Neural crest cell (in vitro differentiated cells): ENCODE data around the gene DNAH2. TPM values are rescaled to one million over a fixed set of nuclear protein-coding genes. Genes with fewer than 3 reads are reported as not detected.

Source experiments
- DNase-seq: peaks from one replicate; pipeline ENCODE4 v3.0.0; 2021; ENCODE audit warnings: low read depth, mixed read lengths, low spot score
- H3K27ac Mint-ChIP-seq: one replicate; pipeline ENCODE4 v1.8.0; 2021; ENCODE audit warnings: mild to moderate bottlenecking, mixed read lengths; ENCODE audit not compliant: unreplicated experiment
- H3K27me3 Mint-ChIP-seq: 2 replicates; pipeline ENCODE4 v1.8.0; 2021; ENCODE audit warnings: low read depth, mild to moderate bottlenecking, mixed read lengths
- H3K36me3 Mint-ChIP-seq: 2 replicates; pipeline ENCODE4 v1.8.0; 2021; ENCODE audit warnings: low read depth, mild to moderate bottlenecking, mixed read lengths
- H3K4me1 Mint-ChIP-seq: 2 replicates; pipeline ENCODE4 v1.8.0; 2021; ENCODE audit warnings: mixed read lengths
- H3K4me3 Mint-ChIP-seq: one replicate; pipeline ENCODE4 v1.8.0; 2021; ENCODE audit warnings: mild to moderate bottlenecking, mixed read lengths
- H3K9me3 Mint-ChIP-seq: 2 replicates; pipeline ENCODE4 v1.8.0; 2021; ENCODE audit warnings: mixed read lengths
- total RNA-seq: library from RNA; stranded (reverse); gene quantifications from 2 replicates; pipeline ENCODE4 v1.2.1, GENCODE V29; 2021
- TF ChIP-seq, protein P1 (sequence below): fragments of 200-600 bp; sonication (generic); conservative IDR thresholded peaks from 2 replicates; pipeline ENCODE4 v1.5.0; 2021; ENCODE audit warnings: antibody characterized with exemption, mild to moderate bottlenecking

The DNAH2 gene
- total RNA-seq, 1 donor from 2014 or later = 0.16 TPM

DNA sequence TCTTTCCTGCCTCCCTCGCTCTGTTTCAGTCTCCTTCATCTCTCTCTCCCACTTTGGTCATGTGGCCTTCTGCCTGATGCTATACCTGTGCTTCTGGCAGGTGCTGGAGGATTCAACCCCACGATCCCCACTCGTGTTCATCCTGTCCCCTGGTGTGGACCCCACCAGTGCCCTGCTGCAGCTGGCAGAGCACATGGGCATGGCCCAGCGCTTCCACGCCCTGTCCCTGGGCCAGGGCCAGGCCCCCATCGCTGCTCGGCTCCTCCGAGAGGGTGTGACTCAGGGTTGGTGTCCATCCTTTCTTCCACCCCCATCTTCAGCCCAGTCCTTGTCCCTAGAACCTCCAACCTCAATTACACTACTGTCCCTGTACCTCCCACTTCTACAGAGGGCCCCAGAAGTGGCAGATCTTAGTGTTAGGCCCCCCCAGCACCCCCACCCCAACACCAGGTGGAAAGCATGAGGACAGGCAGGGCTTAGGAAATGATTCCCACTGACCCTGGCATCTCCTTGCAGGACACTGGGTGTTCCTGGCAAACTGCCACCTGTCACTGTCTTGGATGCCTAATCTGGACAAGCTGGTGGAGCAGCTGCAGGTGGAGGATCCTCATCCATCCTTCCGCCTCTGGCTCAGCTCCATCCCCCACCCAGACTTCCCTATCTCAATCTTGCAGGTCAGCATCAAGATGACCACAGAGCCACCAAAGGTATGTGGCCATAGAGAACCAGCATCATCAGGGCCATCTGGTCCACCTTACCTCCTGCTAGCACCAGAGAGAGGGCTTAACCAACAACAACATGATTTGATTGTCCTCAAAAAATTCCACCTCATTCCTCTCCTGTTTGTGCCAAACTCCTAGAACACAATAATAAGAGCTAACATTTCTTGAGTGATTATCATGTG is 106.7 kb downstream of the DNAH2 start:
- no peaks in the 10 kb centered on the region for H3K4me1 Mint-ChIP-seq
- H3K27ac Mint-ChIP-seq = no peak overlapping the region
- no peaks in the 10 kb centered on the region for H3K9me3 Mint-ChIP-seq
- H3K27me3 Mint-ChIP-seq = peaks cover 53% of the 10 kb centered on the region
- TF ChIP-seq, protein P1, sequence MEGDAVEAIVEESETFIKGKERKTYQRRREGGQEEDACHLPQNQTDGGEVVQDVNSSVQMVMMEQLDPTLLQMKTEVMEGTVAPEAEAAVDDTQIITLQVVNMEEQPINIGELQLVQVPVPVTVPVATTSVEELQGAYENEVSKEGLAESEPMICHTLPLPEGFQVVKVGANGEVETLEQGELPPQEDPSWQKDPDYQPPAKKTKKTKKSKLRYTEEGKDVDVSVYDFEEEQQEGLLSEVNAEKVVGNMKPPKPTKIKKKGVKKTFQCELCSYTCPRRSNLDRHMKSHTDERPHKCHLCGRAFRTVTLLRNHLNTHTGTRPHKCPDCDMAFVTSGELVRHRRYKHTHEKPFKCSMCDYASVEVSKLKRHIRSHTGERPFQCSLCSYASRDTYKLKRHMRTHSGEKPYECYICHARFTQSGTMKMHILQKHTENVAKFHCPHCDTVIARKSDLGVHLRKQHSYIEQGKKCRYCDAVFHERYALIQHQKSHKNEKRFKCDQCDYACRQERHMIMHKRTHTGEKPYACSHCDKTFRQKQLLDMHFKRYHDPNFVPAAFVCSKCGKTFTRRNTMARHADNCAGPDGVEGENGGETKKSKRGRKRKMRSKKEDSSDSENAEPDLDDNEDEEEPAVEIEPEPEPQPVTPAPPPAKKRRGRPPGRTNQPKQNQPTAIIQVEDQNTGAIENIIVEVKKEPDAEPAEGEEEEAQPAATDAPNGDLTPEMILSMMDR = no peak
- H3K4me3 Mint-ChIP-seq = no peak overlapping the region
- no peak for DNase-seq
- H3K36me3 Mint-ChIP-seq = no peaks in the 10 kb centered on the region

DNA sequence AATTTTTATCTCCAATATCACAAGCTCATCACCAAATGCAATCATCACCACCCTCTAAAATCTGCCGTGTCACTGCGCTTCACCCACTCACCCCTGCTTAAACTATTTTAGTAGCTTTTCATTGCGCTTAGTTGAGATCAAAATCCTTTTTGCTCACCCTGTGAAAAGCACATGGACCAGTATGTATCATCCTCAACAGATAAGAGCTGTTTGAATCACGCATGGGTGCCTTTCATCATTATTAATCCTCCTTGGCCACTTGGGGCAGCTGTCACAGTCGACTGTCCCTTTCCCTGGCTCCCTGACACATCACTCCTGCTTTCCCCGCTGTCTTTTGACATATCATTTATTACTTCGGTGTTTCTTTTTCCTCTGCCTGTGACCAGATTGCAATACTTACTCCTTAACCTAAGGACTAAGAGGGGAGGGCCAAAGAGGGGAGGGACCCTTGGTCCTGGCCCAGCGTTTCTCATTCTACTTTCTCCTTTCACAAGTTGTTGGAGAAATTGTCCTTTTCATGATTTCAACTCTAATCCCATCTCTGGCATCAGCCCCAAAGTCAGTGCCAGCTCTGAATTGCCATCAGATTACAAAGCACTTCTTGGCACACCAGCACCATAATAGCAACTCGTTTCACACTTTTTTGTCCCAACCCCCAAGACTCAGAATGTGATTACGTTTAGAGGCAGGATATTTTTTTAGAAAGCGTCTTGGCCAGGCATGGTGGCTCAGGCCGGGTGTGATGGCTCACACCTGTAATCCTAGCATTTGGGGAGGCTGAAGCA is 107.9 kb downstream of the DNAH2 start:
- no peaks in the 10 kb centered on the region for H3K9me3 Mint-ChIP-seq
- H3K4me1 Mint-ChIP-seq = no peaks in the 10 kb centered on the region
- H3K27me3 Mint-ChIP-seq = peaks cover 53% of the 10 kb centered on the region
- H3K36me3 Mint-ChIP-seq = no peaks in the 10 kb centered on the region
- H3K27ac Mint-ChIP-seq = no peak overlapping the region
- DNase-seq = no peak
- TF ChIP-seq, protein P1 = peak; percentile 22
- H3K4me3 Mint-ChIP-seq = no peak overlapping the region

DNA sequence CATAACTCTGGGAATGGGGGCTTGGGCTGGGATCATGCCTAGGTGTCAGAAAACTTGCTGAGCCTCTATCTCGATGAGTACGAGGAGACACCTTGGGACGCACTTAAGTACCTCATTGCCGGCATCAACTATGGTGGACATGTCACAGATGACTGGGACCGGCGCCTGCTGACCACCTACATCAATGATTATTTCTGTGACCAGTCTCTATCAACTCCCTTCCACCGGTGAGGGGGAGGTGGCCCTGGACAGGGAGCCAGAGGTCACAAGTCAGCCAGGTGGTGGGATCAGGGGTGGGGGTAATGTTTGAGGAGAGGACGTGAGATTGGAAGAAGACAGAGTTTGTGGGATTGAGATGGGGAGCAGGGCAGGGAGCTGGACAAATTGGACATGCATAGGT is 113.1 kb downstream of the DNAH2 start:
- H3K9me3 Mint-ChIP-seq = no peaks in the 10 kb centered on the region
- peaks cover 17% of the 10 kb centered on the region for H3K4me1 Mint-ChIP-seq
- no peaks in the 10 kb centered on the region for H3K36me3 Mint-ChIP-seq
- H3K4me3 Mint-ChIP-seq = no peak overlapping the region
- TF ChIP-seq, protein P1 = no peak
- H3K27me3 Mint-ChIP-seq = peaks cover 47% of the 10 kb centered on the region
- no peak overlapping the region for H3K27ac Mint-ChIP-seq
- DNase-seq = no peak

DNA sequence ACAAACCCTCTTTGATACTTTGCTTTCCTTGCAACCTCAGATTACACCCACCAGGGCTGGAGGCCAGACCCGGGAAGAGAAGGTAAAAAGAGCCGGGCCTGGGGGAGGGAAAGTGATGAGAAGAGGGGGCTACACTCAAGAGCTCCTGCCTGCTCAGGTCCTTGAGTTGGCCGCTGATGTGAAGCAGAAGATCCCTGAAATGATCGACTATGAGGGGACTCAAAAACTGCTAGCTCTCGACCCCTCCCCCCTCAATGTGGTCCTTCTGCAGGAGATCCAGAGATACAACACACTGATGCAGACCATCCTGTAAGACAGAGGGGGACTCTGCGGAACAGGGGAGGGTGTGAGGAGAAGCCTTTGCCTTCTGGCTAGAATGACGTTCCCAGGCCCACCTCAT is 113.7 kb downstream of the DNAH2 start:
- peaks cover 46% of the 10 kb centered on the region for H3K27me3 Mint-ChIP-seq
- no peaks in the 10 kb centered on the region for H3K9me3 Mint-ChIP-seq
- H3K27ac Mint-ChIP-seq = no peak overlapping the region
- H3K36me3 Mint-ChIP-seq = no peaks in the 10 kb centered on the region
- DNase-seq = no peak
- peaks cover 20% of the 10 kb centered on the region for H3K4me1 Mint-ChIP-seq
- peak overlapping the region; percentile 34 for H3K4me3 Mint-ChIP-seq
- TF ChIP-seq, protein P1 = no peak

DNA sequence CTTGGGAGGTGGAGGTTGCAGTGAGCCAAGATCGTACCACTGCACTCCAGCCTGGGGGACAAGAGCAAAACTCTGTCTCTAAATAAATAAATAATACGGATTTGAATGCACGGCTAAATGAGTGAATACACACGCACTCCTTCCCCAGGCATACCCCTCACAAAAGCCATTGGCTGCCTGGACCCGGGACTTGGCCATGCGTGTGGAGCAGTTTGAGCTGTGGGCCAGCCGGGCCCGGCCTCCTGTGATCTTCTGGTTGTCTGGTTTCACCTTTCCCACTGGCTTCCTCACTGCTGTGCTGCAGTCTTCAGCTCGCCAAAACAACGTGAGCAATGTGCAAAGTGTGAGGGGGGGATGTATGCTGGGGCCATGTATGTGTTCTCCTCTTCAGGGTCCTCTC is 114.9 kb downstream of the DNAH2 start:
- Mint-ChIP-seq H3K4me3 (peak overlapping the region; percentile 19), H3K27ac (no peak overlapping the region), H3K27me3 (peaks cover 42% of the 10 kb centered on the region), H3K9me3 (no peaks in the 10 kb centered on the region), H3K36me3 (no peaks in the 10 kb centered on the region), H3K4me1 (peaks cover 31% of the 10 kb centered on the region)
- TF ChIP-seq, protein P1 = no peak
- no peak for DNase-seq
